HCT116 (cell line): Measurements from ENCODE around the gene TRIM6.

Experiments
- CBX3 ChIP-seq: IDR thresholded peaks from 2 replicates; pipeline ENCODE4 v1.6.1; 2012; ENCODE audit warnings: low read depth
- EGR1 ChIP-seq: IDR thresholded peaks from 2 replicates; pipeline ENCODE4 v1.6.1; 2012; ENCODE audit warnings: low read depth
- EZH2phosphoT487 ChIP-seq: fragments of 200-600 bp; IDR thresholded peaks from 2 replicates; pipeline ENCODE4 v1.6.1; 2018; ENCODE audit warnings: antibody characterized with exemption, borderline replicate concordance
- POLR2A ChIP-seq: IDR thresholded peaks from 2 replicates; pipeline ENCODE4 v1.7.0; 2011; ENCODE audit warnings: borderline replicate concordance; ENCODE audit not compliant: insufficient read depth, insufficient read length; ENCODE audit errors: extremely low read depth
- POLR2AphosphoS5 ChIP-seq: IDR thresholded peaks from 2 replicates; pipeline ENCODE4 v1.6.1; 2011; ENCODE audit warnings: mild to moderate bottlenecking, low read depth, low read length, moderate library complexity
- RAD21 ChIP-seq: IDR thresholded peaks from 2 replicates; pipeline ENCODE4 v1.6.1; 2012; ENCODE audit warnings: low read depth, mild to moderate bottlenecking
- SRF ChIP-seq: IDR thresholded peaks from 2 replicates; pipeline ENCODE4 v1.6.1; 2012; ENCODE audit warnings: low read depth
- YY1 ChIP-seq: IDR thresholded peaks from 2 replicates; pipeline ENCODE4 v1.6.1; 2011; ENCODE audit warnings: low read length, low read depth, moderate library complexity, mild to moderate bottlenecking; ENCODE audit not compliant: insufficient replicate concordance; ENCODE audit errors: extremely low read depth
- TF ChIP-seq, protein P1 (sequence below), 3 experiments: fragments of 200-600 bp in 1 of 3; sonication (generic) in 1 of 3; IDR thresholded peaks in 2 of 3; conservative IDR thresholded peaks in 1 of 3; 2 replicates each; pipeline ENCODE4 v1.5.1; 2012 to 2017; ENCODE audit warnings: low read depth in 2 of 3, low read length in 2 of 3, antibody characterized with exemption in 1 of 3, borderline replicate concordance in 1 of 3, control low read depth in 1 of 3, mild to moderate bottlenecking in 1 of 3, mixed read lengths in 1 of 3, mixed run types in 1 of 3, moderate library complexity in 1 of 3; ENCODE audit not compliant: insufficient read depth in 1 of 3
- TF ChIP-seq, protein P2 (sequence below): IDR thresholded peaks from 2 replicates; pipeline ENCODE4 v1.6.1; 2011; ENCODE audit warnings: mild to moderate bottlenecking, low read length, moderate library complexity; ENCODE audit not compliant: insufficient replicate concordance; ENCODE audit errors: extremely low read depth
- TF ChIP-seq, protein P3 (sequence below): IDR thresholded peaks from 2 replicates; pipeline ENCODE4 v1.6.1; 2012

- TF ChIP-seq, protein P1, sequence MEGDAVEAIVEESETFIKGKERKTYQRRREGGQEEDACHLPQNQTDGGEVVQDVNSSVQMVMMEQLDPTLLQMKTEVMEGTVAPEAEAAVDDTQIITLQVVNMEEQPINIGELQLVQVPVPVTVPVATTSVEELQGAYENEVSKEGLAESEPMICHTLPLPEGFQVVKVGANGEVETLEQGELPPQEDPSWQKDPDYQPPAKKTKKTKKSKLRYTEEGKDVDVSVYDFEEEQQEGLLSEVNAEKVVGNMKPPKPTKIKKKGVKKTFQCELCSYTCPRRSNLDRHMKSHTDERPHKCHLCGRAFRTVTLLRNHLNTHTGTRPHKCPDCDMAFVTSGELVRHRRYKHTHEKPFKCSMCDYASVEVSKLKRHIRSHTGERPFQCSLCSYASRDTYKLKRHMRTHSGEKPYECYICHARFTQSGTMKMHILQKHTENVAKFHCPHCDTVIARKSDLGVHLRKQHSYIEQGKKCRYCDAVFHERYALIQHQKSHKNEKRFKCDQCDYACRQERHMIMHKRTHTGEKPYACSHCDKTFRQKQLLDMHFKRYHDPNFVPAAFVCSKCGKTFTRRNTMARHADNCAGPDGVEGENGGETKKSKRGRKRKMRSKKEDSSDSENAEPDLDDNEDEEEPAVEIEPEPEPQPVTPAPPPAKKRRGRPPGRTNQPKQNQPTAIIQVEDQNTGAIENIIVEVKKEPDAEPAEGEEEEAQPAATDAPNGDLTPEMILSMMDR (IDR thresholded peaks at IDR 0.05 in 2 of 3, conservative IDR thresholded peaks at IDR 0.05 in 1 of 3; ENCODE audit: borderline replicate concordance in 1 of 3, insufficient read depth in 1 of 3, low read depth in 2 of 3, low read length in 2 of 3), result no peak
- TF ChIP-seq EGR1 (no peak), POLR2AphosphoS5 (no peak), YY1 (no peak), EZH2phosphoT487 (no peak), RAD21 (no peak), POLR2A (no peak), SRF (no peak), CBX3 (no peak)
- TF ChIP-seq, protein P2, sequence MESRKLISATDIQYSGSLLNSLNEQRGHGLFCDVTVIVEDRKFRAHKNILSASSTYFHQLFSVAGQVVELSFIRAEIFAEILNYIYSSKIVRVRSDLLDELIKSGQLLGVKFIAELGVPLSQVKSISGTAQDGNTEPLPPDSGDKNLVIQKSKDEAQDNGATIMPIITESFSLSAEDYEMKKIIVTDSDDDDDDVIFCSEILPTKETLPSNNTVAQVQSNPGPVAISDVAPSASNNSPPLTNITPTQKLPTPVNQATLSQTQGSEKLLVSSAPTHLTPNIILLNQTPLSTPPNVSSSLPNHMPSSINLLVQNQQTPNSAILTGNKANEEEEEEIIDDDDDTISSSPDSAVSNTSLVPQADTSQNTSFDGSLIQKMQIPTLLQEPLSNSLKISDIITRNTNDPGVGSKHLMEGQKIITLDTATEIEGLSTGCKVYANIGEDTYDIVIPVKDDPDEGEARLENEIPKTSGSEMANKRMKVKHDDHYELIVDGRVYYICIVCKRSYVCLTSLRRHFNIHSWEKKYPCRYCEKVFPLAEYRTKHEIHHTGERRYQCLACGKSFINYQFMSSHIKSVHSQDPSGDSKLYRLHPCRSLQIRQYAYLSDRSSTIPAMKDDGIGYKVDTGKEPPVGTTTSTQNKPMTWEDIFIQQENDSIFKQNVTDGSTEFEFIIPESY, result no peak
- TF ChIP-seq, protein P3, sequence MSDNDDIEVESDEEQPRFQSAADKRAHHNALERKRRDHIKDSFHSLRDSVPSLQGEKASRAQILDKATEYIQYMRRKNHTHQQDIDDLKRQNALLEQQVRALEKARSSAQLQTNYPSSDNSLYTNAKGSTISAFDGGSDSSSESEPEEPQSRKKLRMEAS, result no peak
Observed at GRCh38 chr11:5621580-5621979, 25.1 kb downstream of the TRIM6 start.
